ENCODE measurements around the gene OR5W2. TPM values are rescaled to one million over a fixed set of nuclear protein-coding genes. Genes with fewer than 3 reads are reported as not detected.

OR5W2 gene
- total and polyA plus RNA-seq, 2 experiments from 2014 or later: not detected

DNA sequence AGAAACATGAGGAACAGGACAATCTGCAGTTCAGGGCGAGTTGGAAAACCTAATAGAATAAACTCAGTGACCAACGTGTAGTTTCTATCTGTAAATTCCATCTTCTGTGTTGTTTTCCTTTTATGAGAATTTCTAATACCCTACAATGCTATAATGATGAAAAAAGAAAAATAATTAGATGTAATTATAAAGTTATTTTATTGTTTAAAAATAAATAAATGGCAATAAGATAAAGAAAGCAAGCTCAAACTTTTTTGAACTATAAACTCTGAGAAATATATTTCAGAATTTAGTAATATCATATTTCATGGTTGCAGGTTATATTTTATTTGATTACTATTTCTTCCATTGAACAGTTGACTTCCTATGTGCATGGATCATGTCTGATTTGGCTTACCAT, 21.9 kb upstream of the OR5W2 start, which contains the start of gene OR5I1:
Gene OR5I1, minus strand, starts transcription at position 101 of the 400 bp plus-strand sequence. Its CDS starts 0 bp downstream, at position 101.
- no peak within 1 kb of the TSS for H2AFZ ChIP-seq
- no peak within 1 kb of the TSS for H3K4me2 ChIP-seq
- H3K36me3 ChIP-seq (replicated peaks; ENCODE audit: insufficient read depth, low read depth): no peaks in the 10 kb centered on the region
- WGBS (ENCODE audit: low lambda C conversion rate, missing lambda C conversion rate): 70% methylated on average over 2 of the region's 2 CpGs
- no peaks in the 10 kb centered on the region for H3K9me3 ChIP-seq (ENCODE audit: low read depth)
- no peak for DNase-seq (ENCODE audit: low spot score)
- TF ChIP-seq EZH2 (IDR thresholded peaks at IDR 0.05; ENCODE audit: borderline replicate concordance) (no peak), EZH2phosphoT487 (IDR thresholded peaks at IDR 0.05; ENCODE audit: low read depth, severe bottlenecking, unreplicated experiment) (no peak)
- TF ChIP-seq, protein P1, sequence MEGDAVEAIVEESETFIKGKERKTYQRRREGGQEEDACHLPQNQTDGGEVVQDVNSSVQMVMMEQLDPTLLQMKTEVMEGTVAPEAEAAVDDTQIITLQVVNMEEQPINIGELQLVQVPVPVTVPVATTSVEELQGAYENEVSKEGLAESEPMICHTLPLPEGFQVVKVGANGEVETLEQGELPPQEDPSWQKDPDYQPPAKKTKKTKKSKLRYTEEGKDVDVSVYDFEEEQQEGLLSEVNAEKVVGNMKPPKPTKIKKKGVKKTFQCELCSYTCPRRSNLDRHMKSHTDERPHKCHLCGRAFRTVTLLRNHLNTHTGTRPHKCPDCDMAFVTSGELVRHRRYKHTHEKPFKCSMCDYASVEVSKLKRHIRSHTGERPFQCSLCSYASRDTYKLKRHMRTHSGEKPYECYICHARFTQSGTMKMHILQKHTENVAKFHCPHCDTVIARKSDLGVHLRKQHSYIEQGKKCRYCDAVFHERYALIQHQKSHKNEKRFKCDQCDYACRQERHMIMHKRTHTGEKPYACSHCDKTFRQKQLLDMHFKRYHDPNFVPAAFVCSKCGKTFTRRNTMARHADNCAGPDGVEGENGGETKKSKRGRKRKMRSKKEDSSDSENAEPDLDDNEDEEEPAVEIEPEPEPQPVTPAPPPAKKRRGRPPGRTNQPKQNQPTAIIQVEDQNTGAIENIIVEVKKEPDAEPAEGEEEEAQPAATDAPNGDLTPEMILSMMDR (IDR thresholded peaks at IDR 0.05; ENCODE audit: poor library complexity): no peak
- no peak within 1 kb of the TSS for H3K4me3 ChIP-seq
- no peaks in the 10 kb centered on the region for H3K27me3 ChIP-seq
- no peak within 1 kb of the TSS for H3K27ac ChIP-seq
- no peaks in the 10 kb centered on the region for H3K79me2 ChIP-seq
- no peaks in the 10 kb centered on the region for H4K20me1 ChIP-seq (ENCODE audit: insufficient read depth, poor library complexity, severe bottlenecking)
- H3K4me1 ChIP-seq (ENCODE audit: insufficient read depth): no peaks in the 10 kb centered on the region
- H3K9me2 ChIP-seq (replicated peaks; ENCODE audit: insufficient read depth): no peaks in the 10 kb centered on the region

DNA sequence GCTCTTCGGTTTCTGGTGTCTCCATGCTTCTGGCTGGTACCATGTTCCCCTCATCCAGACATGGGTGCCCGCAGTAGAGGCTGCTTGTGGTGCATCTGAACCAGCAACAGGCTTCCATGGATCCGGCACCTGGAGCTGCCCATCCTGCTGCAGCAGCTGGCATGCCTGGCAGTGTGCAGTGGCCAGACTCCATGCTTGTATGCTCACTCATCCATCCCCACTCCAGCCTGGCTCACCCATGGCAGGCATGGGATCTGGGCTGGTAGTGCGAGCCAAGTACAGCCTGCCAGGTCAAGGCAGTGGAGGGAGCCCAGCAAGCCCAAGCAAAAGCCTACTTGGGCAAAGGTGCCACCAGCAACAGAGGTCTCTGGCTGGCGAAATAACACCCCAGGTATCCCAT, 6.2 kb upstream of the OR5W2 start:
- TF ChIP-seq, protein P1 (IDR thresholded peaks at IDR 0.05; ENCODE audit: poor library complexity): no peak
- TF ChIP-seq EZH2 (IDR thresholded peaks at IDR 0.05; ENCODE audit: borderline replicate concordance) (no peak), EZH2phosphoT487 (IDR thresholded peaks at IDR 0.05; ENCODE audit: low read depth, severe bottlenecking, unreplicated experiment) (no peak)
- Histone ChIP-seq H4K20me1 (ENCODE audit: insufficient read depth, poor library complexity, severe bottlenecking) (no peaks in the 10 kb centered on the region), H3K27me3 (no peaks in the 10 kb centered on the region), H3K9me2 (replicated peaks; ENCODE audit: insufficient read depth) (no peaks in the 10 kb centered on the region), H3K4me2 (no peak overlapping the region), H3K36me3 (replicated peaks; ENCODE audit: insufficient read depth, low read depth) (no peaks in the 10 kb centered on the region), H3K4me1 (ENCODE audit: insufficient read depth) (no peaks in the 10 kb centered on the region), H3K27ac (no peak overlapping the region), H3K9me3 (ENCODE audit: low read depth) (no peaks in the 10 kb centered on the region), H3K79me2 (no peaks in the 10 kb centered on the region), H2AFZ (no peak overlapping the region), H3K4me3 (no peak overlapping the region)
- WGBS (ENCODE audit: low lambda C conversion rate, missing lambda C conversion rate): 84% methylated on average over 5 of the region's 5 CpGs
- no peak for DNase-seq (ENCODE audit: low spot score)

DNA sequence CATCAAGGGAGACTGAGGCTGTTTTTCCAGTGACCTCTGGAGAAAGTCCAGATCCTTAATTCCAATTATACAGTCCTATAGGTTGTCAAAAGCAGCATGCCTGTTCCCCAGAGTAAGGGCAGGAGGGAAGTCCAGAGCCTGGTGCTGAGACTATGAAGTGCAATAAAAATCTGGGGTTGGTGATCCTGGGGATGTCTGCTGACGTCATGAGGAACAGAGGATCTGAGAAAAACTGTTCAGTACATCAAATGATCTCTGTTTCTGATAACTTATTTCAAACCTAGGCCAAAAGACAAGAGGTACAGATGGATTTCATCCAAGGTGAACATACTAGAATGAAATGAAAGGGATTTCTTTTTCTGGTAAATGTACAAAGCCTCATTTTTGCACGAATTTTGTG, 12.1 kb downstream of the OR5W2 start:
- H3K9me2 ChIP-seq (replicated peaks; ENCODE audit: insufficient read depth): no peaks in the 10 kb centered on the region
- 17% methylated on average over 2 of the region's 2 CpGs for WGBS (ENCODE audit: low lambda C conversion rate, missing lambda C conversion rate)

More for the DNA sequence above, 12.1 kb downstream of the OR5W2 start:
- no peaks in the 10 kb centered on the region for H3K27me3 ChIP-seq
- no peak for TF ChIP-seq EZH2phosphoT487 (IDR thresholded peaks at IDR 0.05; ENCODE audit: low read depth, severe bottlenecking, unreplicated experiment)
- TF ChIP-seq, protein P1 (IDR thresholded peaks at IDR 0.05; ENCODE audit: poor library complexity): no peak
- no peak for TF ChIP-seq EZH2 (IDR thresholded peaks at IDR 0.05; ENCODE audit: borderline replicate concordance)
- H3K36me3 ChIP-seq (replicated peaks; ENCODE audit: insufficient read depth, low read depth): no peaks in the 10 kb centered on the region
- H3K79me2 ChIP-seq: no peaks in the 10 kb centered on the region
- H3K9me3 ChIP-seq (ENCODE audit: low read depth): no peaks in the 10 kb centered on the region
- DNase-seq (ENCODE audit: low spot score): no peak
- H4K20me1 ChIP-seq (ENCODE audit: insufficient read depth, poor library complexity, severe bottlenecking): no peaks in the 10 kb centered on the region
- H3K4me3 ChIP-seq: no peak overlapping the region
- H2AFZ ChIP-seq: no peak overlapping the region
- H3K27ac ChIP-seq: no peak overlapping the region
- H3K4me2 ChIP-seq: no peak overlapping the region
- no peaks in the 10 kb centered on the region for H3K4me1 ChIP-seq (ENCODE audit: insufficient read depth)
